H1 (cell line): ENCODE results near the gene QRICH1. TPM values are rescaled to one million over a fixed set of nuclear protein-coding genes. Genes with fewer than 3 reads are reported as not detected.

Experiments used
- CTCF ChIA-PET: fragments of 300-600 bp; sonication (Branson Sonifier 250); formaldehyde crosslinking; loops from one replicate; lab custom pipeline; 2021; ENCODE audit not compliant: partially characterized antibody; lab: Charles Lee
- POLR2A ChIA-PET: fragments of 300-600 bp; sonication (Branson Sonifier 250); formaldehyde crosslinking; loops from one replicate; lab custom pipeline; 2021; ENCODE audit warnings: inconsistent platforms; ENCODE audit not compliant: partially characterized antibody; lab: Charles Lee
- DNase-seq, 2 experiments: peaks; one replicate each; pipeline versions ENCODE4 v3.0.0 to v3.0.0-alpha.2; 2010 to 2022; ENCODE audit warnings: low spot score in 2 of 2, low read depth in 1 of 2, mixed read lengths in 1 of 2
- FAIRE-seq: peaks from 2 replicates; lab custom pipeline; 2011; peaks lifted over from hg19 to GRCh38; lab: Jason Lieb, UNC
- H2AFZ ChIP-seq: 2 replicates; pipeline ENCODE4 v1.8.1; 2012; ENCODE audit warnings: low read length, inconsistent platforms
- H2AK5ac ChIP-seq: 2 replicates; pipeline ENCODE4 v1.6.1; 2013; ENCODE audit warnings: low read depth, low read length
- H2BK120ac ChIP-seq: replicated peaks from 2 replicates; pipeline ENCODE3; 2013; ENCODE audit warnings: low read depth, low read length, inconsistent platforms
- H2BK12ac ChIP-seq: 2 replicates; pipeline ENCODE4 v1.6.1; 2013; ENCODE audit warnings: low read depth, low read length
- H2BK15ac ChIP-seq: 2 replicates; pipeline ENCODE4 v1.6.1; 2013; ENCODE audit warnings: low read length
- H2BK20ac ChIP-seq: 2 replicates; pipeline ENCODE4 v1.6.1; 2013; ENCODE audit warnings: low read length
- H2BK5ac ChIP-seq: 2 replicates; pipeline ENCODE4 v1.6.1; 2013; ENCODE audit warnings: low read depth, low read length
- H3K14ac ChIP-seq: 2 replicates; pipeline ENCODE4 v1.6.1; 2013; ENCODE audit warnings: inconsistent platforms; ENCODE audit not compliant: insufficient read length
- H3K18ac ChIP-seq: 2 replicates; pipeline ENCODE4 v1.6.1; 2013; ENCODE audit warnings: low read length; ENCODE audit errors: extremely low read depth
- H3K23ac ChIP-seq: 2 replicates; pipeline ENCODE4 v1.6.1; 2013; ENCODE audit warnings: inconsistent platforms; ENCODE audit not compliant: insufficient read length
- H3K23me2 ChIP-seq: 2 replicates; pipeline ENCODE4 v1.6.1; 2013; ENCODE audit warnings: low read depth, low read length
- H3K27ac ChIP-seq: 2 replicates; pipeline ENCODE4 v1.6.1; 2011; ENCODE audit warnings: low read depth, low read length, inconsistent platforms
- H3K27me3 ChIP-seq, 4 experiments: replicated peaks in 1 of 4; 1 replicate in 1 of 4; 2 replicates in 3 of 4; pipeline versions ENCODE4 v1.6.1 to v1.8.1; 2011 to 2013; ENCODE audit warnings: low read length in 3 of 4, mild to moderate bottlenecking in 3 of 4, inconsistent platforms in 2 of 4, mixed read lengths in 2 of 4, moderate library complexity in 1 of 4; ENCODE audit not compliant: control insufficient read depth in 3 of 4, insufficient read depth in 3 of 4; ENCODE audit errors: extremely low read depth in 1 of 4
- H3K36me3 ChIP-seq, 4 experiments: 2 replicates each; pipeline versions ENCODE4 v1.6.1 to v1.8.1; 2011 to 2013; ENCODE audit warnings: mild to moderate bottlenecking in 4 of 4, low read length in 3 of 4, moderate library complexity in 2 of 4, control low read depth in 1 of 4, inconsistent platforms in 1 of 4; ENCODE audit not compliant: insufficient read depth in 4 of 4, control insufficient read depth in 2 of 4
- H3K4ac ChIP-seq: replicated peaks from 2 replicates; pipeline ENCODE3; 2013; ENCODE audit warnings: low read length, low read depth, mixed read lengths, inconsistent platforms; ENCODE audit not compliant: insufficient read length
- H3K4me1 ChIP-seq, 4 experiments: replicated peaks in 1 of 4; 1 replicate in 1 of 4; 2 replicates in 3 of 4; pipeline versions ENCODE4 v1.6.1 to v1.8.1; 2011 to 2013; ENCODE audit warnings: low read length in 3 of 4, inconsistent platforms in 2 of 4, mixed read lengths in 1 of 4; ENCODE audit not compliant: insufficient read depth in 4 of 4, control insufficient read depth in 3 of 4
- H3K4me2 ChIP-seq, 2 experiments: 2 replicates each; pipeline versions ENCODE4 v1.6.1 to v1.8.1; 2011 to 2013; ENCODE audit warnings: low read depth in 2 of 2, low read length in 2 of 2, control low read depth in 1 of 2, inconsistent platforms in 1 of 2, mild to moderate bottlenecking in 1 of 2; ENCODE audit not compliant: insufficient read depth in 1 of 2
- H3K4me3 ChIP-seq, 4 experiments: fragments of 200-600, 300-600 bp in 1 of 4; sonication (generic), shearing (Covaris generic), sonication (Bioruptor Twin) in 1 of 4; 2 replicates each; pipeline versions ENCODE4 v1.5.1 to v1.8.1; 2011 to 2016; ENCODE audit warnings: low read length in 4 of 4, low read depth in 3 of 4, control low read depth in 2 of 4, inconsistent platforms in 2 of 4, mild to moderate bottlenecking in 2 of 4, mixed read lengths in 1 of 4, moderate library complexity in 1 of 4; ENCODE audit not compliant: insufficient read depth in 2 of 4; ENCODE audit errors: extremely low read depth in 1 of 4
- H3K56ac ChIP-seq: replicated peaks from 2 replicates; pipeline ENCODE3; 2013; ENCODE audit warnings: low read depth, mild to moderate bottlenecking, mixed read lengths, low read length, inconsistent platforms; ENCODE audit not compliant: insufficient read length
- H3K79me1 ChIP-seq: 2 replicates; pipeline ENCODE4 v1.6.1; 2013; ENCODE audit warnings: low read depth, low read length, control low read depth
- H3K79me2 ChIP-seq, 2 experiments: 2 replicates each; pipeline versions ENCODE4 v1.6.1 to v1.8.1; 2012 to 2013; ENCODE audit warnings: low read length in 2 of 2, mild to moderate bottlenecking in 2 of 2, inconsistent platforms in 1 of 2; ENCODE audit not compliant: insufficient read depth in 2 of 2, control insufficient read depth in 1 of 2
- H3K9ac ChIP-seq, 4 experiments: replicated peaks in 1 of 4; 1 replicate in 1 of 4; 2 replicates in 3 of 4; pipeline versions ENCODE4 v1.6.1 to v1.8.1; 2011 to 2013; ENCODE audit warnings: low read depth in 3 of 4, low read length in 3 of 4, control low read depth in 2 of 4, mild to moderate bottlenecking in 2 of 4, moderate library complexity in 2 of 4, inconsistent platforms in 1 of 4; ENCODE audit errors: extremely low read depth in 1 of 4
- H3K9me3 ChIP-seq, 2 experiments: 2 replicates each; pipeline versions ENCODE4 v1.6.1 to v1.8.1; 2012 to 2013; ENCODE audit warnings: mild to moderate bottlenecking in 2 of 2, moderate library complexity in 2 of 2, control low read depth in 1 of 2, inconsistent platforms in 1 of 2, low read depth in 1 of 2, low read length in 1 of 2, mixed read lengths in 1 of 2; ENCODE audit not compliant: insufficient read depth in 2 of 2
- H4K20me1 ChIP-seq, 2 experiments: replicated peaks in 1 of 2; 2 replicates each; pipeline versions ENCODE3 to v1.8.1; 2011 to 2013; ENCODE audit warnings: inconsistent platforms in 2 of 2, low read length in 2 of 2, mild to moderate bottlenecking in 1 of 2; ENCODE audit not compliant: insufficient read depth in 2 of 2, control insufficient read depth in 1 of 2
- H4K5ac ChIP-seq: 2 replicates; pipeline ENCODE4 v1.6.1; 2013; ENCODE audit warnings: low read length, low read depth, mixed read lengths, inconsistent platforms; ENCODE audit not compliant: insufficient read length
- H4K8ac ChIP-seq: 2 replicates; pipeline ENCODE4 v1.8.0; 2013; ENCODE audit warnings: mild to moderate bottlenecking, moderate library complexity, low read length, inconsistent platforms; ENCODE audit not compliant: insufficient read depth; ENCODE audit errors: extremely low read depth
- H4K91ac ChIP-seq: replicated peaks from 2 replicates; pipeline ENCODE3; 2013; ENCODE audit warnings: low read length, mixed read lengths, inconsistent platforms; ENCODE audit not compliant: insufficient read length
- POLR2A ChIP-seq, 2 experiments: IDR thresholded peaks; 1 replicate in 1 of 2; 2 replicates in 1 of 2; pipeline ENCODE4 v1.6.1; 2011; ENCODE audit warnings: low read depth in 2 of 2, low read length in 2 of 2, mild to moderate bottlenecking in 2 of 2; ENCODE audit errors: control extremely low read depth in 1 of 2
- POLR2AphosphoS5 ChIP-seq: IDR thresholded peaks from 2 replicates; pipeline ENCODE4 v1.6.1; 2011; ENCODE audit warnings: low read depth, low read length
- SIN3A ChIP-seq, 2 experiments: IDR thresholded peaks in 1 of 2; conservative IDR thresholded peaks in 1 of 2; 2 replicates each; pipeline ENCODE4 v1.6.1; 2011 to 2012; ENCODE audit warnings: low read length in 2 of 2, improper control_type of control experiment in 1 of 2, low read depth in 1 of 2, mild to moderate bottlenecking in 1 of 2
- WGBS, 2 experiments: shearing (Covaris generic) in 1 of 2; methylation state at CpG; one replicate each; pipeline versions ENCODE4 v1.1.6 to v1.1.7; 2013 to 2015; ENCODE audit warnings: low lambda C conversion rate in 2 of 2, mixed read lengths in 2 of 2, inconsistent platforms in 1 of 2, low coverage in 1 of 2, missing lambda C conversion rate in 1 of 2; ENCODE audit not compliant: insufficient replicate concordance in 2 of 2, insufficient coverage in 1 of 2, insufficient read length in 1 of 2; ENCODE audit errors: extremely low coverage in 1 of 2, missing lambda C conversion rate in 1 of 2; 5-methylcytosine and 5-hydroxymethylcytosine counted together
- polyA plus RNA-seq, 7 experiments: library from polyadenylated mRNA; depleted of rRNA in 3 of 7; stranded (reverse) in 5 of 7; unstranded in 2 of 7; fragments of >200 nt in 5 of 7; fragments of 200-250 nt in 2 of 7; gene quantifications; 1 replicate in 5 of 7; 2 replicates in 1 of 7; 4 replicates in 1 of 7; pipeline versions ENCODE4 v1.2.1 to v1.2.3, GENCODE V29; 2011 to 2013; ENCODE audit warnings: missing spikeins in 2 of 7, mixed read lengths in 2 of 7
- total RNA-seq: library from RNA; stranded (reverse); fragmentation: NEBNext Ultra II Directional; extraction: Animal tissue kit (Norgen Biotek cat#: 25700); gene quantifications from 2 replicates; pipeline ENCODE4 v1.2.1, GENCODE V29; 2021

QRICH1 gene
- total and polyA plus RNA-seq, 2 of the 8 experiments (the other 6 are each of a cell fraction or from before 2014, with no cell fraction given), result 128 to 142 TPM

DNA sequence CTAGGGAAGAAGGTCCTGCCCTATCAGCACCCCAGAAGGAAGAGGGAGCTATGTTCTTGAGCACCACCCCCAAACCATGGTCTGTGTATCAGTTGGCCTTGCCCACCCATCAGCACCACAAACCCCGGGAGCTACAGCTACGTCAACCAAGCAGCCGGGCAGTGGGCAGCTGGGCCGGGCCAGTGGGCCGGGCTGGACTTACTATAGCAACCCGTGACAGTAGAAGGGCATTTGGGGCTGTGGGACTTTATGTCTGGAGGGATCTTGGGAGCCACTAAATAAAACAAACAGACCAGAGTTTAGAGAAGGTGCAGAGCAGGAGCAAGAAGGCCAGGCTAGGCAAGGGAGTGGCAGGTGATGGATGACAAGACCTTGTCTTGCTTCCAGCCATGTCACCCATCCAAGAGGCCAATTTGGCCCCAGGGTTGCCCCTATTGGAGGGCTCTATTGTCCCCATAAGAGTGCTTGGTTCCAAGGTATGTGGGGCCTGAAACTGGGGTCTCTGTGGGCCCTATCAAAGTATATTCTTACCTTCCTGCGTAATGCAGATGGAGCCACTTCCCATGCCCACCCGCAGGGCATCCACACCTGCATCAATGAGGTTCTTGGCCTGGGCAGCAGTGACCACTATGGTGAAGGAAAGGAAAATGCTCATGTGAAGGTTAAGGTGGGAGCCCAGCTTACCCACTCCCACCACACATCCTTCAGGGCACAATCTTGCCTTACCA lies 67.9 kb downstream of the QRICH1 start:
- Histone ChIP-seq H3K56ac (no peak overlapping the region), H2BK120ac (no peak overlapping the region)
- peak in 1 of 2 experiments; percentile 14; a peak in 1 of 3 replicates for TF ChIP-seq POLR2A (IDR thresholded peaks at IDR 0.05; ENCODE audit: control extremely low read depth in 1 of 2, low read depth in 2 of 2, low read length in 2 of 2)
- TF ChIP-seq POLR2AphosphoS5, result peak; percentile 21; the same call in 1 of the 2 replicates
- TF ChIP-seq SIN3A (conservative IDR thresholded peaks at IDR 0.05 in 1 of 2, IDR thresholded peaks at IDR 0.05 in 1 of 2; ENCODE audit: low read depth in 1 of 2, low read length in 2 of 2), result no peak
- TF ChIP-seq, all 59 proteins: peak for 2
- FAIRE-seq (no peak), DNase-seq (no peak)
- Histone ChIP-seq H4K91ac (no peak overlapping the region), H2BK5ac (no peak overlapping the region), H2BK20ac (no peak overlapping the region), H3K9ac (no peak overlapping the region), H4K20me1 (peaks cover 8 to 19% of the 10 kb centered on the region in 2 experiments), H2AK5ac (no peak overlapping the region), H3K4ac (no peak overlapping the region), H3K23me2 (peaks cover 18% of the 10 kb centered on the region), H3K27ac (no peak overlapping the region; the same call in 1 of the 2 replicates), H4K5ac (no peak overlapping the region), H3K4me1 (peaks cover 0 to 18% (median 11%) of the 10 kb centered on the region in 4 experiments; a peak in 6 of 7 replicates), H3K9me3 (no peaks in the 10 kb centered on the region), H3K4me2 (no peak overlapping the region), H3K18ac (no peak overlapping the region), H2AFZ (no peak overlapping the region), H2BK15ac (no peak overlapping the region), H3K79me1 (peaks cover 6% of the 10 kb centered on the region), H3K23ac (no peak overlapping the region), H2BK12ac (no peak overlapping the region), H3K79me2 (peaks cover 4 to 25% of the 10 kb centered on the region in 2 experiments; a peak in 3 of 4 replicates), H4K8ac (no peak overlapping the region), H3K4me3 (no peak overlapping the region), H3K27me3 (no peaks in the 10 kb centered on the region; a peak in 1 of 7 replicates), H3K36me3 (peaks cover 38 to 55% (median 46%) of the 10 kb centered on the region in 4 experiments), H3K14ac (no peak overlapping the region)
- 96% methylated on average over 8 of the region's 8 CpGs; no CpG with 5 or more reads in 1 of the 2 experiments for WGBS, 2 experiments
- ChIA-PET CTCF (interaction anchor here (0.6 to 24.3 kb wide), 5 partner anchors 14 to 71 kb away, joined by 3 to 467 read pairs (median 6); partner anchors contain the start of genes P4HTM and WDR6), POLR2A (interaction anchor here (0.7 to 33.9 kb wide), 14 partner anchors 8 to 79 kb away, joined by 3 to 1518 read pairs (median 4); partner anchors contain the start of genes DALRD3, P4HTM, QARS1 and QRICH1)
